B cell (primary cell): ENCODE results near the gene LRRC4B. TPM values are rescaled to one million over a fixed set of nuclear protein-coding genes. Genes with fewer than 3 reads are reported as not detected.
A peak's percentile ranks its signal among the peaks of the same experiment; 100 is the strongest.

Source experiments
- ATAC-seq: fragments of 200-7000 bp; cut with Tn5 transposase; one replicate; pipeline ENCODE4 v1.10.0; 2021; ENCODE audit warnings: low read depth, mild to moderate bottlenecking, moderate number of reproducible peaks, moderate library complexity
- CTCF ChIA-PET: fragments of 350-600 bp; sonication (Branson Sonifier 250); formaldehyde crosslinking; loops from one replicate; lab custom pipeline; 2021; ENCODE audit warnings: antibody characterized with exemption, inconsistent platforms; lab: Charles Lee
- POLR2A ChIA-PET: fragments of 350-600 bp; sonication (Branson Sonifier 250); formaldehyde crosslinking; loops from one replicate; lab custom pipeline; 2021; ENCODE audit warnings: antibody characterized with exemption; lab: Charles Lee
- DNase-seq: peaks from one replicate; pipeline ENCODE4 v3.0.0; 2013
- H2AFZ ChIP-seq: 2 replicates; pipeline ENCODE4 v1.6.1; 2012; ENCODE audit warnings: mild to moderate bottlenecking, low read depth, low read length; ENCODE audit not compliant: insufficient read depth, poor library complexity, severe bottlenecking
- H3K27ac ChIP-seq, 2 donors: 1 replicate in 1 of 2; 2 replicates in 1 of 2; pipeline ENCODE4 v1.5.1; 2012 to 2013; ENCODE audit warnings: low read length in 2 of 2, mild to moderate bottlenecking in 2 of 2, moderate library complexity in 1 of 2
- H3K27me3 ChIP-seq, 4 experiments: fragments of 200-600 bp in 1 of 4; sonication (generic) in 1 of 4; replicated peaks in 1 of 4; 1 replicate in 2 of 4; 2 replicates in 2 of 4; pipeline versions ENCODE4 v1.6.1 to v1.7.0; 2013 to 2016; ENCODE audit warnings: low read length in 3 of 4, mild to moderate bottlenecking in 2 of 4, mixed read lengths in 1 of 4, moderate library complexity in 1 of 4; ENCODE audit not compliant: insufficient read depth in 4 of 4, control insufficient read depth in 3 of 4; ENCODE audit errors: control extremely low read depth in 1 of 4
- H3K36me3 ChIP-seq, 2 experiments: replicated peaks in 1 of 2; 1 replicate in 1 of 2; 2 replicates in 1 of 2; pipeline versions ENCODE4 v1.6.1 to v1.7.1; 2013; ENCODE audit warnings: low read length in 1 of 2; ENCODE audit not compliant: insufficient read depth in 2 of 2, control insufficient read depth in 1 of 2; ENCODE audit errors: control extremely low read depth in 1 of 2, extremely low read depth in 1 of 2
- H3K4me1 ChIP-seq, 2 donors: fragments of 200-600 bp in 1 of 2; sonication (generic) in 1 of 2; 1 replicate in 1 of 2; 2 replicates in 1 of 2; pipeline versions ENCODE4 v1.5.1 to v1.6.1; 2013 to 2017; ENCODE audit warnings: low read length in 2 of 2; ENCODE audit not compliant: control insufficient read depth in 2 of 2, insufficient read depth in 2 of 2
- H3K4me2 ChIP-seq: replicated peaks from 2 replicates; pipeline ENCODE3; 2012; ENCODE audit warnings: mild to moderate bottlenecking, low read depth, low read length; ENCODE audit not compliant: poor library complexity, severe bottlenecking
- H3K4me3 ChIP-seq, 5 experiments: fragments of 200-600 bp in 1 of 5; sonication (generic) in 1 of 5; 1 replicate in 3 of 5; 2 replicates in 2 of 5; pipeline versions ENCODE4 v1.5.1 to v1.7.0; 2011 to 2016; ENCODE audit warnings: low read length in 4 of 5, mild to moderate bottlenecking in 4 of 5, low read depth in 2 of 5, control low read depth in 1 of 5, moderate library complexity in 1 of 5; ENCODE audit not compliant: insufficient read depth in 1 of 5; ENCODE audit errors: control extremely low read depth in 1 of 5, extremely low read depth in 1 of 5
- H3K79me2 ChIP-seq: fragments of 200-600 bp; sonication (generic); one replicate; pipeline ENCODE4 v1.6.0; 2016; ENCODE audit warnings: low read length; ENCODE audit not compliant: control insufficient read depth, insufficient read depth
- H3K9ac ChIP-seq: fragments of 200-600 bp; sonication (generic); 2 replicates; pipeline ENCODE4 v1.6.1; 2017; ENCODE audit warnings: mild to moderate bottlenecking, low read length, moderate library complexity
- H3K9me3 ChIP-seq, 3 donors: one replicate each; pipeline versions ENCODE4 v1.6.1 to v1.7.1; 2013; ENCODE audit warnings: low read length in 2 of 3; ENCODE audit not compliant: control insufficient read depth in 2 of 3, insufficient read depth in 1 of 3; ENCODE audit errors: control extremely low read depth in 1 of 3
- H4K20me1 ChIP-seq: 2 replicates; pipeline ENCODE4 v1.6.0; 2012; ENCODE audit warnings: mild to moderate bottlenecking, low read length; ENCODE audit not compliant: insufficient read depth, control insufficient read depth, poor library complexity, severe bottlenecking
- H3K27ac Mint-ChIP-seq: one replicate; pipeline ENCODE4 v1.8.0; 2021; ENCODE audit warnings: mixed read lengths
- H3K27me3 Mint-ChIP-seq: one replicate; pipeline ENCODE4 v1.8.0; 2021; ENCODE audit warnings: mixed read lengths
- H3K4me1 Mint-ChIP-seq: one replicate; pipeline ENCODE4 v1.8.0; 2021; ENCODE audit warnings: mixed read lengths
- H3K4me3 Mint-ChIP-seq: one replicate; pipeline ENCODE4 v1.8.0; 2021; ENCODE audit warnings: mixed read lengths
- H3K9me3 Mint-ChIP-seq: one replicate; pipeline ENCODE4 v1.8.0; 2022; ENCODE audit warnings: mixed read lengths; ENCODE audit not compliant: insufficient read depth
- EZH2 ChIP-seq: IDR thresholded peaks from 2 replicates; pipeline ENCODE4 v1.6.1; 2012; ENCODE audit warnings: borderline replicate concordance, low read depth, mild to moderate bottlenecking, moderate library complexity, low read length; ENCODE audit not compliant: insufficient read depth, poor library complexity, severe bottlenecking
- WGBS: methylation state at CpG from one replicate; pipeline ENCODE4 v1.1.5; 2013; ENCODE audit warnings: missing lambda C conversion rate; ENCODE audit not compliant: insufficient coverage; 5-methylcytosine and 5-hydroxymethylcytosine counted together
- intact Hi-C: fragments of 100-400 bp; cut with micrococcal nuclease; formaldehyde crosslinking; loops from one replicate; pipeline ENCODE4 v1.10.0; 2022
- polyA plus RNA-seq: library from polyadenylated mRNA; depleted of rRNA; stranded (reverse); fragments of >200 nt; gene quantifications from 2 replicates; pipeline ENCODE4 v1.2.3, GENCODE V29; 2012
- total RNA-seq, 2 donors: library from RNA; stranded (reverse); fragments of 120-200 nt in 1 of 2; gene quantifications; 1 replicate in 1 of 2; 2 replicates in 1 of 2; pipeline versions ENCODE4 v1.2.3 to v1.2.4, GENCODE V29; 2013 to 2022
- TF ChIP-seq, protein P1 (sequence below): fragments of 200-600 bp; IDR thresholded peaks from one replicate; pipeline ENCODE4 v1.8.0; 2022; ENCODE audit warnings: antibody characterized with exemption, mild to moderate bottlenecking

The LRRC4B gene
- total and polyA plus RNA-seq, 2 donors (not counting 1 experiment from before 2014, with no cell fraction given): 0.03 TPM; not detected in 1

DNA sequence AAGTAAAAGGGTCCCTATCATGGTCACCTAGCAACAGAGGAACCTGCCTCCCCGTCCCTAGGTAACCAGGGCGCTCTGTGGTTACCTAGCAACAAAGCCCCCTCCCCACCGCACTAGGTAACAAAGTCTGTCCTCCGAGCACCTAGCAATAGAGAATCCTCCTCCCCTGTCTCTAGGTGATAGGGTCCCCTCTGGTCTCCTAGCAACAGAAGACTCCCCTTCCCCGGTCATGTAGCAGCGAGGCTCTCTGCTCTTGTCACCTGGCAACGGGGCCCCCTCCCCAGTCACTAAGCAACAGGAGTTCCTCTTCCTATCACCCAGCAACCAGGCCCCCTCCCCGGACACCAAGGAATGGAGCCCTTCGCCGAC is 57.6 kb downstream of the LRRC4B start:
- no peak for TF ChIP-seq EZH2
- TF ChIP-seq, protein P1, sequence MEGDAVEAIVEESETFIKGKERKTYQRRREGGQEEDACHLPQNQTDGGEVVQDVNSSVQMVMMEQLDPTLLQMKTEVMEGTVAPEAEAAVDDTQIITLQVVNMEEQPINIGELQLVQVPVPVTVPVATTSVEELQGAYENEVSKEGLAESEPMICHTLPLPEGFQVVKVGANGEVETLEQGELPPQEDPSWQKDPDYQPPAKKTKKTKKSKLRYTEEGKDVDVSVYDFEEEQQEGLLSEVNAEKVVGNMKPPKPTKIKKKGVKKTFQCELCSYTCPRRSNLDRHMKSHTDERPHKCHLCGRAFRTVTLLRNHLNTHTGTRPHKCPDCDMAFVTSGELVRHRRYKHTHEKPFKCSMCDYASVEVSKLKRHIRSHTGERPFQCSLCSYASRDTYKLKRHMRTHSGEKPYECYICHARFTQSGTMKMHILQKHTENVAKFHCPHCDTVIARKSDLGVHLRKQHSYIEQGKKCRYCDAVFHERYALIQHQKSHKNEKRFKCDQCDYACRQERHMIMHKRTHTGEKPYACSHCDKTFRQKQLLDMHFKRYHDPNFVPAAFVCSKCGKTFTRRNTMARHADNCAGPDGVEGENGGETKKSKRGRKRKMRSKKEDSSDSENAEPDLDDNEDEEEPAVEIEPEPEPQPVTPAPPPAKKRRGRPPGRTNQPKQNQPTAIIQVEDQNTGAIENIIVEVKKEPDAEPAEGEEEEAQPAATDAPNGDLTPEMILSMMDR: no peak
- no peaks in the 10 kb centered on the region for H3K9me3 Mint-ChIP-seq
- H3K36me3 ChIP-seq: no peaks in the 10 kb centered on the region
- peaks cover 14 to 20% of the 10 kb centered on the region in 2 donors for H3K4me1 ChIP-seq
- peak overlapping the region; percentile 19 to 72 (median 57) for H3K4me3 ChIP-seq
- peaks cover 0 to 4% (median 0%) of the 10 kb centered on the region in 3 donors for H3K9me3 ChIP-seq
- DNase-seq (no peak), ATAC-seq (no peak)
- H3K9ac ChIP-seq: peak overlapping the region; percentile 63
- no peaks in the 10 kb centered on the region for H4K20me1 ChIP-seq
- intact Hi-C loops: loop anchor here (1.0 to 2.0 kb wide), 5 partner anchors 78 to 598 kb away; partner anchors contain the start of genes CTU1, MYBPC2 and NR1H2
- H3K27ac ChIP-seq: peak overlapping the region; percentile 87 to 98
- peak overlapping the region; percentile 90 for H2AFZ ChIP-seq
- CTCF ChIA-PET: interaction anchor here (0.8 to 1.7 kb wide), 5 partner anchors 33 to 182 kb away, joined by 3 to 6 read pairs (median 4); partner anchors contain the start of genes KCNC3 and POLD1
- H3K27me3 ChIP-seq: peaks cover 0 to 24% (median 2%) of the 10 kb centered on the region in 4 experiments
- peaks cover 17% of the 10 kb centered on the region for H3K4me1 Mint-ChIP-seq
- POLR2A ChIA-PET: interaction anchor here (0.6 to 1.2 kb wide), 8 partner anchors 51 to 294 kb away, joined by 3 to 10 read pairs (median 5); partner anchors contain the start of genes KCNC3, NR1H2 and POLD1
- H3K79me2 ChIP-seq: no peaks in the 10 kb centered on the region
- H3K27me3 Mint-ChIP-seq: peaks cover 3% of the 10 kb centered on the region
- H3K4me2 ChIP-seq: peak overlapping the region; percentile 91
- WGBS: 12% methylated on average over 10 of the region's 10 CpGs
- H3K27ac Mint-ChIP-seq: peak overlapping the region; percentile 100
- H3K4me3 Mint-ChIP-seq: peak overlapping the region; percentile 96

DNA sequence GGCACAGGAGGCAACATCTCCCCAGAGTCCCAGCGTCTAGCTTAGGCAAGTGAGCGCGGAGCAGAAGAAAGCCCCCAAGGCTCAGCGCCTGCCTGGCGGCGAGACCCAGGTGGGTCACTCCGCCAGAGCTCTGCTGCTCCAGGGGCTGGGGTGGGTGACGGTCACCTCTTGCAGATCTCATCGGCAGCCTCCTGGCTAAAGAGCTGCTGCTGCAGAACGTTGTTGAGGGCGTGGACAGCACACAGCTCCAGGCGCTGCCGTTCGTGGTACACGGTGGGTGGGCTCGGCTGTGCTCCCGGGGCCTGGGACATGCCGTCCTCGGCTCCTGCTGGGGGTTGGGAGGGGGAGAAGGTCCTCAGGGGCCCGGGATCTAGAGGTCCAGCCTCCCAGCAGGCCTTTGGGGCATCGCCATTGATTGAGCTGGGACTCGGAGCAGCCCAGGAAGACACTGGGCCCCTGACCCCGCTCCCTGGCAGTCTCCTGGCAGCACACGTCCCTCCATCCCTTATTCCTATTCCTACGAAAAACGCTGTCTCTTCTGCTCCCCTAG is 58.0 kb downstream of the LRRC4B start:
- peaks cover 17% of the 10 kb centered on the region for H3K4me1 Mint-ChIP-seq
- Histone ChIP-seq H3K79me2 (no peaks in the 10 kb centered on the region), H3K9ac (peak overlapping the region; percentile 63), H4K20me1 (no peaks in the 10 kb centered on the region), H3K27me3 (peaks cover 0 to 19% (median 2%) of the 10 kb centered on the region in 4 experiments), H3K9me3 (peaks cover 0 to 4% (median 0%) of the 10 kb centered on the region in 3 donors), H3K4me3 (peak overlapping the region in 4 of 5 experiments; percentile 45 to 72 (median 62)), H3K36me3 (no peaks in the 10 kb centered on the region), H2AFZ (peak overlapping the region; percentile 90), H3K4me1 (peaks cover 14 to 20% of the 10 kb centered on the region in 2 donors), H3K27ac (peak overlapping the region; percentile 87 to 98), H3K4me2 (peak overlapping the region; percentile 91)
- ChIA-PET POLR2A (no interaction called here), CTCF (interaction anchor here (0.7 kb wide), 1 partner anchor 142 kb away, joined by 3 read pairs; no protein-coding TSS in a partner anchor)
- peak overlapping the region; percentile 100 for H3K27ac Mint-ChIP-seq
- H3K4me3 Mint-ChIP-seq: peak overlapping the region; percentile 96
- peaks cover 3% of the 10 kb centered on the region for H3K27me3 Mint-ChIP-seq
- 82% methylated on average over 25 of the region's 26 CpGs for WGBS
- DNase-seq: peak; percentile 49
- TF ChIP-seq, protein P1: no peak
- no peak for TF ChIP-seq EZH2
- intact Hi-C loops: loop anchor here (2.0 kb wide), 1 partner anchor 77 kb away; the partner anchor contains the start of gene MYBPC2
- ATAC-seq: no peak
- H3K9me3 Mint-ChIP-seq: no peaks in the 10 kb centered on the region
